GM19043 (cell line): ENCODE measurements around the gene YAP1.

Source experiments
- ATAC-seq: cut with Tn5 transposase; IDR thresholded peaks from one replicate; pipeline ENCODE4 v1.9.1; 2021; ENCODE audit warnings: low read depth; ENCODE audit not compliant: unreplicated experiment

YAP1 gene

GRCh38 chr11:102155676-102156075 is 45.4 kb downstream of the YAP1 start:
- ATAC-seq = no peak

- ATAC-seq = no peak
Measured at GRCh38 chr11:102157219-102157618, 47.0 kb downstream of the YAP1 start.

GRCh38 chr11:102158164-102158735 is 48.0 kb downstream of the YAP1 start:
- no peak for ATAC-seq

- no peak for ATAC-seq
Measured at GRCh38 chr11:102163368-102163767, 53.1 kb downstream of the YAP1 start.

- ATAC-seq = no peak
Measured at GRCh38 chr11:102166175-102167064, 56.2 kb downstream of the YAP1 start.

GRCh38 chr11:102168481-102168880 is 58.2 kb downstream of the YAP1 start:
- no peak for ATAC-seq

GRCh38 chr11:102171101-102171500 is 60.9 kb downstream of the YAP1 start:
- ATAC-seq = no peak

GRCh38 chr11:102172127-102172848 is 62.0 kb downstream of the YAP1 start:
- no peak for ATAC-seq

GRCh38 chr11:102177126-102177525 is 66.9 kb downstream of the YAP1 start:
- no peak for ATAC-seq

GRCh38 chr11:102177974-102178631 is 67.9 kb downstream of the YAP1 start:
- ATAC-seq = no peak

- no peak for ATAC-seq
Measured at GRCh38 chr11:102179371-102179770, 69.1 kb downstream of the YAP1 start.

- ATAC-seq = no peak
Measured at GRCh38 chr11:102184269-102184987, 74.2 kb downstream of the YAP1 start.

GRCh38 chr11:102186551-102187191 is 76.4 kb downstream of the YAP1 start:
- ATAC-seq = no peak

GRCh38 chr11:102187416-102188151 is 77.3 kb downstream of the YAP1 start:
- no peak for ATAC-seq

GRCh38 chr11:102188488-102188887 is 78.2 kb downstream of the YAP1 start:
- no peak for ATAC-seq

- no peak for ATAC-seq
Measured at GRCh38 chr11:102191832-102192231, 81.6 kb downstream of the YAP1 start.

GRCh38 chr11:102192349-102193066 is 82.3 kb downstream of the YAP1 start:
- no peak for ATAC-seq

- no peak for ATAC-seq
Measured at GRCh38 chr11:102194257-102194656, 84.0 kb downstream of the YAP1 start.
